Endothelial cell of hepatic sinusoid (primary cell): ENCODE measurements around the gene NFIA.

ENCODE experiments used
- in situ Hi-C: cut with HindIII; loops from 2 replicates; pipeline ENCODE4 v1.10.0; 2017; ENCODE audit warnings: low sequenced_read_pairs

NFIA gene

DNA sequence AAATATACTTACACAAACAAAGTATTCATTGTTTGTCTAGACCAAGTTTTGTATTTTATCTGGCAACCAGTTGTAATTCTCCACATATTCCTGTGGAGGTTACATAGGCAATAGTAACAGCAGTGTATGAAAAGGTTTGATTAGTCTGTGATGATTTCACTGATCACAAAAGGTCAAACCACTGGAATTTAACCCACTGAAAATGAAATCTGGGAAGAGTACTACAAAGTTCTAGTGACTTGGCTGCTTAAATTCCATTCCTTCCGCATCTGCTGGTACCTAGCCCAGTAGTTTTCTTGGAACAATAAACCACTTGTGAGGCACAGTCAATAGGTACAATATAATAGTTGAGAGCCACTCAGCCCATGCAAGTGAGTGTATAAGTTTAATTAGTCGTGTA, 205.4 kb downstream of the NFIA start:
- in situ Hi-C loops, result no loop called here

DNA sequence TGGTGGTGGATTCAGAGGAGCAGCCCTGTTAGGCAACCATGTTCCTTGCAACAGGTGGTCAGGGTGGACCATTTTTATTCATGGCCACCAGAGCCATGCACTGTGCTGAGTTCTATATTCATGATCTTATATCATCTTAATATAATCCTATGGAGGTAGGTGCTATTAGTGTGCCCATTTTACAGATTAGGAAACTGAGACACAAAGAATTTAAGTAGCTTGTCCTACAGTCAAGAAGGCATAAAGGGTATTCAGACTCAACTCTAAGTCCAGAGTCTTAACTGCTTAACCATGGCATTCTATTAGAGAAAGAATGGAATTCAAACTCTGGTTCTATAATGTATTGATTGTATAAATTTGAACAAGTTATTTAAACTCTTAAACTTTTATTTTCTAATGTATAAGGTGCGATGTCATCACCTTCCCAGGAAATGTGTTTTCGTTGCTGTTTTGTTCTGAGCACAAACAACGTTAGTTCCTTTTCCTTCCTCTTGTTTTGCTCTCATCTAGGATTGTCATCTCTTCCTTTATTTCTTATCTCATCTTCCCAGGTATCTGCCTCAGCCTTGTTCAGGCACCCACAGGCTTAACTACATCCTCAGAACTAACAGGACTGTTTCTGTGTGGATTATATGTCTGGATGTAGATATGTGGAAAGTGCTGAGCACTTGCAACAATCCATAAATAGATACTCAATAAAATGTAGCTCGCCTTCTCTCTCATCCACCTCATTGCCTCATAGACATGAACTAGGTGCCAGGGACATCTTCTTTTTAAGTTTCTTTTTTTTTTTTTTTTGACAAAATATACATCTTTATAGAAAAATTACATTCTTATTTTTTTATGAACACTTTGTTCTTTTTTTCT, 207.1 kb downstream of the NFIA start:
- in situ Hi-C loops, result no loop called here

DNA sequence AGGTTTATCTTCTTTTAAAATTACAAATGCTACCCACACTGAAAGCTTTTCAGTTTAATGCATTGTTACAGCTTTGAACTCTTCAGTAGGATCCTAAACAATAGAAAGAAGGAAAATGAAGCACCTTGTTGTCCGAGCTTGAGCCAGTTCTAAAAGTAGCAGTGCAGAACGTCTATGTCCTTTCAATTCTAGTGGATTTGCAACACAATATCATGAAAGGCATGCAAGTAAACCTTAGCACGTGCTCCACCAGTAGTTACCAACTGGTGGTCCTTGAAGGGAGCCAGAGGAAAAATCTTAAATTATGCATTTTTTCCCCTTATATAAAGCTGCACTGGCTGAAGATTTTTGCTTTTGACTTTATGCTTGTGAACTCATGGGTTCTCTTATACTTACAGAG, 208.2 kb downstream of the NFIA start:
- in situ Hi-C loops, result no loop called here

DNA sequence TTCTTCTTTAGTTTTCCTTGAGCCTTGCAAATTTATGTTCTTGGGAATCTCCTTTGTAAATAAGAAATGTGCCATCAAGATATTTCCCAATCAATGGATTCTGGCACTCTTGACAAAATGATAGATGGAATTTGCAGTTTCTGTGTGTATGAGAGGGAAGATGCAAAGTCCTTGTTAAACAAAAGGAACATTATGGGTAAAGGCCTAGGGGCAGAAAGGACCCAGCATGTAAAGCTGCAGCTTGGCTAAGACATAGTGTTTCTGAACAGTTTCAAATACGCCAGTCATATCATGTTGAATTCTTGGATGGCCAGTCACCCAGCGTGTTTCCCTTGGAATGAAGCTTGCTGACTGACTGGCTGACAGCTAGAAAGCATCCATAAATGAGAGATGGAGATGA, 210.8 kb downstream of the NFIA start:
- in situ Hi-C loops, result no loop called here

DNA sequence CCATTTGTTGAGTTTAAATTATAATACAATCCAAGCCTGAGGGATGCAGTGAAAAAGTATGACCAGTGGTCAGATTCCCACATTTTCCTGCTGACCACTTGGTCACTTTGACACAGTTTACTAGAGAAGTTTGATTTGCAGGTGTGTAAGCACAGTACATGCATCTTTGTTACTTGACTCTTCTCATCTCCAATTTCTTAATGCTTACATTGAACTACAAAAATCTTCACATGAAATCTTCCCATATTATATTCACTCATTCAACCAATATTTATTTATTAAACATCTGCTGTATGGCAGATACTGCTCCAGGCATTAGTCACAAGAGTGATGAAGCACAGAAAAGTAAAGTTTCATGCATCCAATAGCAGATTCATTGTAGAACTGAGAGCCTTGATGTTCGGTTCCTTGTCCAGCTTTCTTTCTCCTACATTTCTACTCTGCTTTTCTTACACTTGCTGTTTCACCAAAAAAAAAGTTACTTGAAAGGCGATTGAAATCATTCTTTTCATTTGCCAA, 211.7 kb downstream of the NFIA start:
- in situ Hi-C loops, result no loop called here

DNA sequence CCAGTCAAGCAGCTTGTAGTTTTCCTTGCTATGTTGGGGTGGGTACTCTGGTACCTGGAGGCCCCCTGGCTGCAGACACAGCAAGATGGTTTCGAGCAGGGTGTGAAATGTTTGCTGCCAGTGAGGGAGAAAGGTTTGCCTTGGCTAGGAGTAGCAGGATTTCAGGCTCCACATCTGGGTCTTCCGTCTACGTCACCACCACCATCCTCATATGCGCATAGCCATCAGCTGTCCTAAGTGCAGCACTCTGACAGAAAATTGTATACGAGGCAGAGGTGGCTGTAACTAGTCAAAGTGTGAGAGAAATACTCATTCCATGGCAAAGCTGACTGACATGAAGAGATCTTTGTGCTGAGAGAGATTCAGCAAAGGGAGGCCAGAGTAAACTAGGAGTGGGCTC, 212.6 kb downstream of the NFIA start:
- in situ Hi-C loops, result no loop called here

DNA sequence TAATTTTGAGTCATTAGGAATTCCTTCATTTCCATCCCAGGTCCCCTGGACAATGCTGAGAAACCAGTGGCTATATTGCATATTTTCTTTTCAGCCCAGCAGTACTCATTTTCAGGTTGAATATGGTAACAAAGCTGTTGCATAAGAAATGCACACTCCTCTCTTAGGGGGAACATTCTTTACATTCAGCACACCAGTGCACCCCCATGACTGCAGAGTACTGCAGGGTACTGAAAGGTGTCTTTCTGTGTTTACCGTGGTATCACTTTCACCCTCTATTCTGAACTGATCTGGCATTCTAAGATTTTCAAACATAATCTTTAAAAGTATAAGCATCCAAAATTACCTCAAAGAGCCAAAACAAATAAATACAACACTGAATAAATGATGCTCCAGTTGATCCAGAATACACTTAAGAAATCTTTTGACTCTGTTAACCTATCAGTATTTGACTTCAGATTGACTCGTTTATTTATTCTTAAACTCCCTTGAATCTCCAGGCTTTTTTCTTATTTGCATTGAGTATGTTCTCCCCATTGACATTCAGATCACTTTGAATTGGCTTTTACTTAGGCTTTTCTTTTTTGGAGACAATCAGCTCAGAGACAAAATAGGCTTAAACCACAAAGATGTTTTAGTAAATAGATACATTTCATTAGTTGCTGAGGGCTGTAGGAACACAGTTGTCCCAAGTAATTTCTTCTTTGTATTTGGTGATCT, 213.6 kb downstream of the NFIA start:
- in situ Hi-C loops, result no loop called here

DNA sequence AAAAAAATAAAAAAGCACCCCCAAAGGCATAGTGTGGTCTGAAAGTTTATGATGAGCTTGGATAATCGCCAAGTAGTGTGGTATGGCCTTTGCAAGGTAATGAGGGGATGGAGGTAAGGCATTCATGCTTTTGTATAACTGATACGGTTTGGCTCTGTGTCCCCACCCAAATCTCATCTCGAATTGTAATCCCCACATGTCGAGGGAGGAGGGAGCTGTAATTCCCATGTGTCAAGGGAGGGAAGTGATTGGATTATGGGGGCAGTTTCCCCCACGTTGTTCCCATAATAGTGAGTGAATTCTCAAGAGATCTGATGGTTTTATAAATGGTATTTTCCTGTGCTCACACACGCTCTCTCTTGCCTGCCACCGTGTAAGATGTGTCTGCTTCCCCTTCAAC, 215.5 kb downstream of the NFIA start:
- in situ Hi-C loops, result no loop called here

DNA sequence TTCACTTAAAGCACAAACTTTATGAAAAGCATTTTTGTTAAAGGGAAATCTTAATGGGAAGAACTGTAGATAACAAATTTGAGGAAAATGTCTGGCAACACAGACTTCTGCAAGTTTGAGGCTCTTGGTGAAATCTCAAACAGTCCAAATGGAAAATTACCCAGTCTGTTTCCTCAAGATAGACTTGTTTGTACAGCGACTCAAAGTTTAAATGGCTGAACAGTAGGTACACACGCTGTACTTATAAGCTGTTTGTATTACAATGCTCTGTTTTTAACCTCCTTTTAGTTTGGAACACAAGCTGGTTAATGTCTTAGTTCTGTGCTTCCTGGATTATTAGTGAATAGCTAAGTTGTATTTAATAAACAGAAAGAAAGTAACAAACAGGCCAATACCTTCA, 217.1 kb downstream of the NFIA start:
- in situ Hi-C loops, result no loop called here

DNA sequence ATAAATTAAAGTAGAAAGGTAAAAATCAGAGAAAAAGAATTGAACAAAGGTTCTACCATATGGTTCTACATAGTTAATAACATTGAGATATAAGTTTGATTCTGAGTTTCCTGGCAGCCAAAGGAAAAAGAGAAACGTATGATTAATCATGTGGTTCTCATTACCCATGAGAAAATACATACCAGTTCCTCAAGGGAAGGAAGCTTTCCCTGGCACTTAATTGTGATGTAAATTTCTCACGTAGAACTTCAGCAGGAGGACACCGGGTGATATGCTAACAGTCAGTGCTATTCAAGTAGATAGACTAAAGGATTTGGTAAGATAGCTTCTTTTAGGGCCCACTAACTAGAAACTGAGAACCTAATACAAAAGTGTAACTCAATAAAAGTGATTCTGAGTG, 218.5 kb downstream of the NFIA start:
- in situ Hi-C loops, result no loop called here

DNA sequence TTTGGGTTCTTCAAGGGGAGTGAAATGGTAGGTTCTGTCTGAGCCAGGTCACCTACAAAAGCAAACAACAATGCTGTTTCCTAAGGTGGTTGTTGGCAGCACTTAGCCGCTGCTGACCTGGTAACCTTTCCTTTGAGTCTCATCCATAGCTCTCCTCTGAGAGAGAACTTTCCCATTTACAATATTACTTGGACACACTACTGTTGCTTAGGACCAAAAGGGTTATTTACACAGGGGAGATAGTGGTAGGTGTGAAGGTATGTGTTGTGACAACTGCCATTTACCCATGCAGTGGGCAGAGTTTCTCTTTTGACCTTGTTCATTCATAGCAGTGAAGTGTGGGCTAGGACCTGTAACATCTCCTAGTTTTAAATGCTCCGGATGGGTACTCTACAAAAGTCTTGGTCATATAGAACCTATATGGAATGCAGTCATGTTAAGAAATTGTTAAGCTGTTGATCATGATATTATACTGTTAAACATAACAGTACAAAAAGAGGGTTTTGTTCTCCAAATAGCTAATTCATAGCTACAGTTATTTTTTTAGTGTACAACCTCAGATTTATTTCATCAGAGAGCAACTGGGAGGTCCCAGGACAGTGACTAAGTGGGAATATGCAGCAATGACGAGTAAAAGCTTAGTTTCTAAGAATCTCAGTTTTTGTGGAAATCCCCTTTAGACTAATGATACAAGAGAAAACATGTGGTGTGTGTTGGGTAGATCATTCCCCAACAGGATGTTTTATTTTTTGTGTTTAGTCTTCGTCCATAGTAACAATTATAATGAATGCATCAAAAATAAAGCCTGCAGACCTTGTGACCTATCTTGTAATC, 219.7 kb downstream of the NFIA start:
- in situ Hi-C loops, result no loop called here

DNA sequence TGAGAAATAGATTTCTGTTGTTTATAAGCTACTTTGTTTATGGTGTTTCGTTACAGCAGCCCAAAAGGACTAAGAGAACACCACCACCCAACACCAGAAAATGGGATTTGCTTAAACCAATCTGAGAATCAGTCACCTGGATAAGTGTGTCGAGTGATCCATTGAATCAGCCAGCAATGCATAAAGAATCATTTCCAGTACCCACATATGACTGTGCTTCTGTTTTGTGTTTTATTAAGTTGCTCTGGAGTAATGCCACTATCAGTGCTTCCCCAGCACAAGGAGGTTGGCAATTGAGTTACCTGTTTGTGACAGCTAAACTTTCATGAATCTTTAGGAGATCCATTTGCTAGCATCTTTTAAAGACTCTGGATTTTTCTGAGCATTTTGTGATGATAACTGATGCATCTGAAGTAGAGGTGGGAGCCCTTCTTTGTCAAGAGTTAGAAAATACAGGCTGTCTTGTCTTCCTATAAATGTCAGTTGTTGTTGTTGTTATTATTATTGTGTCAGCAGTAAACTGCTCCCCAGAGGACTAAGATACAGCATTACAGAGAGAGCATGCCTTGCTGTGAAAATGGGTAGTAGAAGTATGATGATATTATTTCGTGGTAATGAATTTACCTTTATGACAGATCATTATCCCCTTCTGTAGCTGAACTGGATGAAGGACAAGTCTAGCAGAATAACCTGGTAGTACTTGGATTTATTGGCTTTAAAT, 225.2 kb downstream of the NFIA start:
- in situ Hi-C loops, result no loop called here

DNA sequence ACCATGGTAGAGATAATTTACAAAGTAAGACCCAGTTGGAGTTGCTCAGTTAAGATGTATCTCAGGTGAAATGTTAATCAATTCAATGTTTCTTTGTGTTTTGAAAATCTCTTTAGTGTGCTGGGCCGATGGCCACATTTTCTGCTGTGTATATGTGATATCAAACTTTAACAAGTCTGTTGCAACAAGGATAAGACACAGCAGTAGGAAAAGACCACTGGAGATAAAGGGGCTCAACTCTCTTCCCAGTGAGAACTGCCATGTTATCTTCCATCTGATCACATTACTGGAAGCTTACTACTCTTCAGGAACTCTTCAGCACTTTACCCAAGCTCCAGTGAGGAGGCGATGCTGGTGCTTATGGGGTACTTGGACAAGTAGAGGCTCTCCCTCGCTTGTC, 227.7 kb downstream of the NFIA start:
- in situ Hi-C loops, result no loop called here

DNA sequence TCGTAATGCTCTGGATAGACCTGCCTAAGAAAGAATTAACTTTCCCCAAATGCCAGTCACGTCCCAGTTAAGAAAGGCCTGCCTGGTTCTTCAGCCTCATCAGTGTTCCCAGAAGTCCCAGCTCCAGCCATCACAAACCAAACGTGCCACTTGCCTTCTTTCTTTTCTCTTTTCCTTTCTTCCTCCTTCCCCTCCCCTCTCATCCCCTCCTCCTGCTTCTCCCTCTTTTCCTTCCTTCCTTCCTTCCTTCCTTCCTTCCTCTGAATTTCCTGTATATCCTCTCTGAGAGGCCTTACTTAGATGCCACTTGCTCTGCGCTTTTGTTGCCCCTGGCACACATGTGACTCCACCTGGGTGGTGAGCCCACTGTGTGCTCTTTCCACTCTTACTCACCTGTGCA, 228.2 kb downstream of the NFIA start:
- in situ Hi-C loops, result no loop called here

DNA sequence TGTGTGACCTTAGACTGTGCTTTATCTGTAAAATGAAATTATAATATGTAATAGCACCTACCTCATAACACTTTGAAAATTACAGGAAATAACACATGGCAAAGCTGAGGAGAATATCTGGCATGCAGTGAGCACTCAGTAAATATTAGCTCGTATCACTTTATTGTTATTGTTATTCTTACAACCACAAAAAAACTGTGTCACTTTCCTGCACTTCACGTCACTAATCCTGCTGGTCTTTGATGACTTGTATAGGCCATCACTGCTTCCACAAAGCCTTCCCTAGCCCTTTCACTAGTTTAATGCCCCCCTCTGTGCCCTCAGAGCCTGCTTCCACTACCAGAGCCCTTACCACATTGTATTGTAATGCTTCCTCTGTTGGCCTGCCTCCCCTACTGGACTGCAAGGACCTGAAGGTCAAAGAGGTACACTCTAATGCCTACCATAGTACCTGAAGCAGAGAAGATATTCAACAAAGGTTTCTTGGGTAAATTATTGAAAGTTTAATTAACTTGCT, 231.6 kb downstream of the NFIA start:
- in situ Hi-C loops, result no loop called here

DNA sequence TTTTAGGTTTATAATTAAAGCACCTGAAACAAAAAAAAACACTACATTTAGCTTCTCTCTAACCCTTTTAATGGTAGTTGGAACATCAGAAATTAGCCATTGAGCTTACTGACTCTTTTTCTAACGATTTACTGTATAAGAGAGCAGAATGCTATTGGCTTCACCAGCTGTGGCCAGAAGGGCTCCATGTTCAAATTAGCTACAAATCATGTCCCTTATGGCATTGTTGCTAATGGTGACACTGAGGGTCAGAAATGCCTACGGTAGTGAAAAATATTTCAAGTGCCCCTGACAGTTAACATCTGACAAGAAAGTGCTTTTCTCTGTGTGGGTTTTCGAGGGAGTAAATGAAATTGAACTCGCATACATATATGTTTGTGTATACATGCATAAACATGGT, 232.7 kb downstream of the NFIA start:
- in situ Hi-C loops, result no loop called here

DNA sequence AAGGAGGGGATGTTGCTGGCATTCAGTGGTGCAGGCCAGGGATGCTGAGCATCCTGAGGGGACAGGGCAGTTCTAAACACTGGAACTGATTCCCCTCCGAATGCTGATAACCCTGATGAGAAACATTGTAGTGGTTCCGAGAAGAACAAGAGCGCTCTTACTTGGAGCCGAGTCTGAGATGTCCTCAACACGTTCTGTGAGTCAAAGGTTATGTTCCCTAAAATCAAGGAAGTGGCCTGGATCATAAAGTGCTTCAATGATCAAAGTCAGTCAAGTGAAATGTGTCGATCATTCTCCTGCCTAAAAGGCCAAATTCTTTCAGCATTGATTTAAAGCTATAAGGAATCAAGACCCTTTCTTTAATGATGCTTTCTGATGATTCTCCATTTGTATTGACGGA, 234.1 kb downstream of the NFIA start:
- in situ Hi-C loops, result no loop called here

DNA sequence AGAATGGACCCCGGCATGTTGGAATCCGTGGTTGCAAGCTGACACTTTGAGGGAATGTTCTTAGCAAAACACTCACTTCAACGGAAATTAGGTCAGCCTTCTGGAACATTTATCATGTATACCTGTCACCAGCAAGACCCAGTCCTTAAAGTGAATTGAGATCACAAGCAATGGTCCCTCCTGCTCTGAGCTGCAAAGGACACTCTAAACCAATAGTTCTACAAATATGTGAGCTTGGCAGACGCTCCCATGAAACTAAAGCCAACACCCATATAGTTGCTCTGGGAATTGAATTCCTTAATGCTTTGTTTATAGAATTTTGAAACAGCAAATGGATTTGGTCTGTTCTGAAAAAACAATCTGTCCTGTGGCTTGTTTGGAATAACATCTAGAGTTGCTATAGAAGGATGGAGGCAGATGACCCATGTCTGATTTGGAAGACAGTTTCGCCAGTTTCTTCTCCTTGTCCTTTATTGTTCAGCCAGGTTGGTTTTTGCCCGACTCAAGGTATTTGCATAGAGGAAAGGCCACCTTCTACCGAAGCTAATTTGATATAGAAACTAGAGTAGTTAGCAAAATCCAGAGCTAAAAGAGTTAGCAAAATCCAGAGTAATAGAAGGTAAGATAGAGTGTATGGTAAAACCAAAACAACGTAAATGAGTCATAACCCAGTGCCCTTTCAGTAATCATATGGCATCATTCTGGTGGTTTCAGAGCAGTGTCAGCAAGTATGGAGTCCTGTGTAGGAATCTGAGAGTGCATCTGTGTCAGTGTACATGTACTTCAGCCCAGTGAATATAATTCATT, 236.2 kb downstream of the NFIA start:
- in situ Hi-C loops, result no loop called here

DNA sequence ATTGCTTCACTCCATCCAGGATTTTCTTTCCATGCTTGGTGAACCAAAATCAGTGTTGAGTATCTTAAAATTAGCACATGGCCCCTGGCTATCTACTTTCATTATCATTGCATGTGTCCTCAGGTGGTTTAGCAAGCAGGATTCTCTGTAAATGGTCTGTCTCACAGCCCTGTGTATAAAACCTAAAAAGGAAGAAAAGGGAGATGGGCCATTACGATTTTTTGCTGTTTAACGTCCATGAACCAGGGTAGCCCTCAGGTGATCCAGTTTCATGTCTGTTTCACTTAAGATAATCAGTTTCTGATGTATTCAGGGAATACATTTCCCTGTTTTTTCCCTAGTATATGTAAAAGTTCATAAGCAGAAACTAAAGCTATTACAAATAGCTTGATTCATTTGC, 238.2 kb downstream of the NFIA start:
- in situ Hi-C loops, result no loop called here
